Adrenal gland (tissue), 5 donors: ENCODE data around the gene BORCS6.

Experiments
- CTCF ChIP-seq, 6 experiments: fragments of 450-650 bp in 4 of 6; fragments of 200-600 bp in 2 of 6; sonication (generic) in 1 of 6; IDR thresholded peaks; 1 replicate in 5 of 6; 2 replicates in 1 of 6; pipeline versions ENCODE4 v1.5.1 to v1.8.0; 2016 to 2021; ENCODE audit warnings: antibody characterized with exemption in 6 of 6, mild to moderate bottlenecking in 2 of 6, moderate library complexity in 1 of 6
- POLR2A ChIP-seq, 2 donors: fragments of 450-650 bp; IDR thresholded peaks; one replicate each; pipeline ENCODE4 v1.6.1; 2017; ENCODE audit warnings: antibody characterized with exemption in 2 of 2, mild to moderate bottlenecking in 2 of 2, moderate library complexity in 1 of 2
- donor health status: DM: no; HTN: no; CAD: no.

- TF ChIP-seq CTCF (IDR thresholded peaks at IDR 0.05), result no peak
- TF ChIP-seq POLR2A (IDR thresholded peaks at IDR 0.05), result peak; percentile 81 to 88
Measured at GRCh38 chr17:8153957-8154607, 35.9 kb downstream of the BORCS6 start.
